Breast epithelium (tissue), 3 donors: Measurements from ENCODE around the gene YJU2.

Experiments used
- CTCF ChIP-seq, 3 donors: fragments of 450-650 bp; IDR thresholded peaks; one replicate each; pipeline ENCODE4 v1.5.1; 2016 to 2017; ENCODE audit warnings: antibody characterized with exemption in 3 of 3, mild to moderate bottlenecking in 3 of 3, moderate library complexity in 3 of 3
- POLR2AphosphoS5 ChIP-seq, 3 donors: sonication (generic); formaldehyde crosslinking; IDR thresholded peaks; one replicate each; pipeline ENCODE4 v1.6.1; 2017; ENCODE audit warnings: antibody characterized with exemption in 3 of 3

- TF ChIP-seq CTCF (IDR thresholded peaks at IDR 0.05) (no peak), POLR2AphosphoS5 (IDR thresholded peaks at IDR 0.05) (no peak)
Measured at GRCh38 chr19:4232614-4233281, 14.1 kb upstream of the YJU2 start.
